MM.1S (cell line): ENCODE data around the gene NRXN3.

ENCODE experiments used
- DNase-seq: peaks from one replicate; pipeline ENCODE4 v3.0.0-alpha.2; 2015
- H2AFZ ChIP-seq: fragments of 300-600 bp; sonication (generic); 2 replicates; pipeline ENCODE4 v1.6.0; 2016; ENCODE audit warnings: antibody characterized with exemption, low read length
- H3F3A ChIP-seq: fragments of 300-600 bp; sonication (generic); 2 replicates; pipeline ENCODE4 v1.6.1; 2016; ENCODE audit warnings: mild to moderate bottlenecking, antibody characterized with exemption, low read length, moderate library complexity, mixed read lengths; ENCODE audit not compliant: insufficient read depth
- H3K27ac ChIP-seq: fragments of 300-600 bp; sonication (generic); 2 replicates; pipeline ENCODE4 v1.5.1; 2016; ENCODE audit warnings: mild to moderate bottlenecking, low read length
- H3K27me3 ChIP-seq: fragments of 300-600 bp; sonication (generic); replicated peaks from 2 replicates; pipeline ENCODE4 v1.6.0; 2016; ENCODE audit warnings: low read length; ENCODE audit not compliant: insufficient read depth
- H3K36me3 ChIP-seq: fragments of 300-600 bp; sonication (generic); replicated peaks from 2 replicates; pipeline ENCODE4 v1.6.1; 2016; ENCODE audit warnings: mild to moderate bottlenecking, low read length, mixed read lengths; ENCODE audit not compliant: insufficient read depth
- H3K4me1 ChIP-seq: fragments of 300-600 bp; sonication (generic); 2 replicates; pipeline ENCODE4 v1.6.1; 2016; ENCODE audit warnings: low read length, mixed read lengths
- H3K4me2 ChIP-seq: fragments of 300-600 bp; sonication (generic); 2 replicates; pipeline ENCODE4 v1.6.0; 2016; ENCODE audit warnings: low read depth, low read length
- H3K4me3 ChIP-seq: fragments of 300-600 bp; sonication (generic); 2 replicates; pipeline ENCODE4 v1.5.1; 2016; ENCODE audit warnings: low read length, mixed read lengths
- H3K79me2 ChIP-seq: fragments of 300-600 bp; sonication (generic); 2 replicates; pipeline ENCODE4 v1.6.1; 2016; ENCODE audit warnings: mixed run types, low read length, mixed read lengths
- H3K9ac ChIP-seq: fragments of 300-600 bp; sonication (generic); 2 replicates; pipeline ENCODE4 v1.6.1; 2016; ENCODE audit warnings: low read length, mixed read lengths
- H3K9me2 ChIP-seq: fragments of 300-600 bp; sonication (generic); replicated peaks from 2 replicates; pipeline ENCODE4 v1.6.1; 2016; ENCODE audit warnings: mild to moderate bottlenecking, low read length, mixed read lengths; ENCODE audit not compliant: insufficient read depth
- H3K9me3 ChIP-seq: fragments of 300-600 bp; sonication (generic); replicated peaks from 2 replicates; pipeline ENCODE4 v1.6.1; 2016; ENCODE audit warnings: mild to moderate bottlenecking, low read length, mixed read lengths; ENCODE audit not compliant: insufficient read depth
- H4K20me1 ChIP-seq: fragments of 300-600 bp; sonication (generic); 2 replicates; pipeline ENCODE4 v1.6.1; 2016; ENCODE audit warnings: mild to moderate bottlenecking, low read length, moderate library complexity, mixed read lengths; ENCODE audit not compliant: insufficient read depth
- CTCF ChIP-seq: fragments of 300-600 bp; sonication (generic); IDR thresholded peaks from 2 replicates; pipeline ENCODE4 v1.5.1; 2016; ENCODE audit warnings: antibody characterized with exemption, low read length, mixed read lengths
- EZH2 ChIP-seq: fragments of 300-600 bp; sonication (generic); optimal IDR thresholded peaks from 2 replicates; pipeline ENCODE3; 2017; ENCODE audit warnings: low read depth, mild to moderate bottlenecking, antibody characterized with exemption, low read length, mixed read lengths
- EZH2phosphoT487 ChIP-seq: fragments of 300-600 bp; sonication (generic); IDR thresholded peaks from 2 replicates; pipeline ENCODE4 v1.6.1; 2018; ENCODE audit warnings: antibody characterized with exemption, low read length

Gene NRXN3

GRCh38 chr14:78840898-78841297 is 670.7 kb downstream of the NRXN3 start:
- H3K4me1 ChIP-seq = no peaks in the 10 kb centered on the region
- no peak overlapping the region for H3K4me3 ChIP-seq
- no peak for DNase-seq
- H3K4me2 ChIP-seq = no peak overlapping the region
- H3K9ac ChIP-seq = no peak overlapping the region
- no peak overlapping the region for H3K27ac ChIP-seq
- no peaks in the 10 kb centered on the region for H3K9me2 ChIP-seq
- no peaks in the 10 kb centered on the region for H3K9me3 ChIP-seq
- no peaks in the 10 kb centered on the region for H4K20me1 ChIP-seq
- no peaks in the 10 kb centered on the region for H3K27me3 ChIP-seq
- TF ChIP-seq CTCF = no peak
- TF ChIP-seq EZH2 = no peak
- no peak for TF ChIP-seq EZH2phosphoT487
- no peaks in the 10 kb centered on the region for H3K36me3 ChIP-seq
- H3K79me2 ChIP-seq = no peaks in the 10 kb centered on the region
- no peak overlapping the region for H2AFZ ChIP-seq
- H3F3A ChIP-seq = no peaks in the 10 kb centered on the region

- H3K79me2 ChIP-seq = no peaks in the 10 kb centered on the region
- H3K4me3 ChIP-seq = no peak overlapping the region
- H3K27ac ChIP-seq = no peak overlapping the region
- H3K36me3 ChIP-seq = no peaks in the 10 kb centered on the region
- no peak overlapping the region for H2AFZ ChIP-seq
- no peaks in the 10 kb centered on the region for H3K9me3 ChIP-seq
- TF ChIP-seq EZH2phosphoT487 (no peak), EZH2 (no peak), CTCF (no peak)
- no peaks in the 10 kb centered on the region for H3K27me3 ChIP-seq
- no peak overlapping the region for H3K9ac ChIP-seq
- no peaks in the 10 kb centered on the region for H3F3A ChIP-seq
- no peaks in the 10 kb centered on the region for H3K9me2 ChIP-seq
- H3K4me2 ChIP-seq = no peak overlapping the region
- no peaks in the 10 kb centered on the region for H4K20me1 ChIP-seq
- DNase-seq = no peak
- H3K4me1 ChIP-seq = no peaks in the 10 kb centered on the region
Observed at GRCh38 chr14:78847801-78848200, 677.6 kb downstream of the NRXN3 start.

GRCh38 chr14:78848234-78848820 is 678.2 kb downstream of the NRXN3 start:
- H3K27ac ChIP-seq = no peak overlapping the region
- no peaks in the 10 kb centered on the region for H4K20me1 ChIP-seq
- H2AFZ ChIP-seq = no peak overlapping the region
- DNase-seq = peak; percentile 29
- no peaks in the 10 kb centered on the region for H3K27me3 ChIP-seq
- no peaks in the 10 kb centered on the region for H3K9me3 ChIP-seq
- H3K4me1 ChIP-seq = no peaks in the 10 kb centered on the region
- no peaks in the 10 kb centered on the region for H3K9me2 ChIP-seq
- no peak overlapping the region for H3K4me2 ChIP-seq
- no peak overlapping the region for H3K9ac ChIP-seq
- H3K79me2 ChIP-seq = no peaks in the 10 kb centered on the region
- no peaks in the 10 kb centered on the region for H3K36me3 ChIP-seq
- no peak for TF ChIP-seq EZH2phosphoT487
- TF ChIP-seq CTCF = peak; percentile 70
- no peaks in the 10 kb centered on the region for H3F3A ChIP-seq
- H3K4me3 ChIP-seq = no peak overlapping the region
